Skeletal muscle tissue (tissue), 4 donors: ENCODE results near the gene CTNND1. TPM values are rescaled to one million over a fixed set of nuclear protein-coding genes. Genes with fewer than 3 reads are reported as not detected.

Source experiments
- H3K27ac ChIP-seq: one replicate; pipeline ENCODE4 v1.7.0; 2013; ENCODE audit warnings: mild to moderate bottlenecking, low read depth, low read length, inconsistent platforms
- H3K27me3 ChIP-seq, 3 donors: one replicate each; pipeline ENCODE4 v1.7.0; 2013; ENCODE audit warnings: low read length in 3 of 3; ENCODE audit not compliant: control insufficient read depth in 3 of 3, insufficient read depth in 3 of 3
- H3K36me3 ChIP-seq, 3 donors: one replicate each; pipeline ENCODE4 v1.7.0; 2013; ENCODE audit warnings: low read length in 3 of 3; ENCODE audit not compliant: control insufficient read depth in 3 of 3, insufficient read depth in 3 of 3
- H3K4me1 ChIP-seq, 3 donors: one replicate each; pipeline ENCODE4 v1.7.0; 2013; ENCODE audit warnings: low read length in 3 of 3, mild to moderate bottlenecking in 3 of 3; ENCODE audit not compliant: control insufficient read depth in 3 of 3, insufficient read depth in 3 of 3
- H3K4me3 ChIP-seq, 3 donors: one replicate each; pipeline ENCODE4 v1.7.0; 2013; ENCODE audit warnings: low read length in 3 of 3
- H3K9ac ChIP-seq, 3 donors: one replicate each; pipeline ENCODE4 v1.7.0; 2013; ENCODE audit warnings: low read length in 3 of 3, mild to moderate bottlenecking in 3 of 3, moderate library complexity in 2 of 3, low read depth in 1 of 3
- H3K9me3 ChIP-seq, 3 donors: one replicate each; pipeline ENCODE4 v1.7.0; 2013; ENCODE audit warnings: low read length in 3 of 3; ENCODE audit not compliant: control insufficient read depth in 3 of 3
- total RNA-seq: library from RNA; depleted of rRNA; stranded (reverse); fragments of >200 nt; gene quantifications from one replicate; pipeline ENCODE4 v1.2.3, GENCODE V29; 2014
- donor health status: Osteomylitis.

The CTNND1 gene
- total RNA-seq, 1 donor from 2014 or later, result 121 TPM

DNA sequence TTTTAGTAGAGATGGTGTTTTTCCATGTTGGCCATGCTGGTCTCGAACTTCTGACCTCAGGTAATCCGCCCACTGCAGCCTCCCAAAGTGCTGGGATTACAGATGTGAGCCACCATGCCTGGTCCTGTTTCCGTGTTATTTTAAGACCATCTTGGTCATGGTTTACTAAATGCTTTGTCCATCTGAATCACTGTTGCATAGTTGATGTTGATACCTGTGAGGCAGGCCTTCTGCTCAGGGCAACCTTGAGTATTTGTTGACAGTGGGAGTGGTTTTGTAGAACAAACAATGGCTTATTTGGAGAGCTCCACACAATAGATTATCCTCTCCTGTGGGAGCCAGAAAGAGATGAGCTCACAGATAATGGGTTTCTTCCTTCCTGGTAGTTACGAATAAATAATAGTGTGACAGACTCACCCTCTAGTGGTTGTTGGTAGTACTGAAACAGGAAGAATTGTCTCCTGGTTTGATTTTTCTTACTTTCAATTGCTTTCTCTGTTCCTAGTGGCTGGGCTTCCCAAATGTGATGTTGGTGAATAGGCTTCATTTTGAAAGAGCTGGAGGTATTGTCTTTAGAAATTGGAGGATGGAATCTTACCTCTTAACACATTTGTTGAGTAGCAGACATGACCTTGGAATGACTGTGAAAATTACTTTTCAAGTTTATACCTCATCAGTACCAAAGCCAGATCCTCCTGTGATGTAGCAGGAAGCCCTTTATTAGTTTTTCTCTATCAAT lies 39.0 kb downstream of the CTNND1 start:
- Histone ChIP-seq H3K4me3 (no peak overlapping the region), H3K9ac (no peak overlapping the region), H3K27me3 (no peaks in the 10 kb centered on the region), H3K27ac (peak overlapping the region; percentile 34), H3K9me3 (no peaks in the 10 kb centered on the region), H3K4me1 (peaks cover 24 to 25% (median 25%) of the 10 kb centered on the region in 3 donors), H3K36me3 (peaks cover 26 to 52% (median 44%) of the 10 kb centered on the region in 3 donors)

DNA sequence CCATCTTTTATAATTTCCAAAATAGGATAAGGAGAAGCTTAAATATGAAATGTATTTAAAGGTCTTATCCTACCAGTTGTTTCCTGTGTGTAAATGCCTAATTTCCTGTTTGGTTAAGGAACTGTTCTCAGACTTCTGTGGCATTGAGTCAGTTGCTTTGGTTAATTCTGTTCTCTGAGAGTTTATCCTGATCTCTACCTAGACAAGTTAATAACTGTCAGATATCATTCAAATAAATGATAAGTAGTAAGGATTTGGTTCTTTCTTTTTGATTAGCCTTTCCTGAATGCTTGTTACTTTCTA lies 39.5 kb downstream of the CTNND1 start:
- H3K4me3 ChIP-seq, result no peak overlapping the region
- H3K27ac ChIP-seq, result no peak overlapping the region
- H3K36me3 ChIP-seq, result peaks cover 26 to 53% (median 45%) of the 10 kb centered on the region in 3 donors
- H3K4me1 ChIP-seq, result peaks cover 28 to 30% (median 29%) of the 10 kb centered on the region in 3 donors
- H3K27me3 ChIP-seq, result no peaks in the 10 kb centered on the region
- no peak overlapping the region for H3K9ac ChIP-seq
- no peaks in the 10 kb centered on the region for H3K9me3 ChIP-seq

- Histone ChIP-seq H3K9ac (no peak overlapping the region), H3K27me3 (no peaks in the 10 kb centered on the region), H3K4me1 (peaks cover 28 to 34% (median 31%) of the 10 kb centered on the region in 3 donors)
Measured at GRCh38 chr11:57802411-57802810, 40.8 kb downstream of the CTNND1 start.

DNA sequence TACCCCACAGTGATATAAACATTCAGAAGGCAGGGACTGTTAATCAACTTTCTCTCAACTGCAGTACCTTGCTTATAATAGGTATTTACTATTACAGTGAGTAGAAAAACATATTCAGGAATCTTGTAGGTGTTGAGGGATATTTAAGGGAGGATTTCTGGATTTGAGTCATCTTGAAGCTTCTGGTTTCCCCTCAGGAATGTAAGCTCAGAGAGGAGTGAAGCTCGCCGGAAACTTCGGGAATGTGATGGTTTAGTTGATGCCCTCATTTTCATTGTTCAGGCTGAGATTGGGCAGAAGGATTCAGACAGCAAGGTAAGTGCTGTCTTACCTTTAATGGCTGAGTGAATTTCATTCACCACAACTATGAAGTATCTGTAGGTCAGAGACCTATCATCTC lies 42.9 kb downstream of the CTNND1 start:
- Histone ChIP-seq H3K4me3 (no peak overlapping the region), H3K9me3 (no peaks in the 10 kb centered on the region), H3K27me3 (no peaks in the 10 kb centered on the region), H3K36me3 (peaks cover 40 to 69% (median 66%) of the 10 kb centered on the region in 3 donors), H3K27ac (no peak overlapping the region), H3K4me1 (peaks cover 19 to 22% (median 20%) of the 10 kb centered on the region in 3 donors), H3K9ac (no peak overlapping the region)

More at GRCh38 chr11:57802411-57802810, 40.8 kb downstream of the CTNND1 start:
- no peaks in the 10 kb centered on the region for H3K9me3 ChIP-seq
- H3K4me3 ChIP-seq, result no peak overlapping the region
- peaks cover 28 to 54% (median 48%) of the 10 kb centered on the region in 3 donors for H3K36me3 ChIP-seq
- H3K27ac ChIP-seq, result no peak overlapping the region

DNA sequence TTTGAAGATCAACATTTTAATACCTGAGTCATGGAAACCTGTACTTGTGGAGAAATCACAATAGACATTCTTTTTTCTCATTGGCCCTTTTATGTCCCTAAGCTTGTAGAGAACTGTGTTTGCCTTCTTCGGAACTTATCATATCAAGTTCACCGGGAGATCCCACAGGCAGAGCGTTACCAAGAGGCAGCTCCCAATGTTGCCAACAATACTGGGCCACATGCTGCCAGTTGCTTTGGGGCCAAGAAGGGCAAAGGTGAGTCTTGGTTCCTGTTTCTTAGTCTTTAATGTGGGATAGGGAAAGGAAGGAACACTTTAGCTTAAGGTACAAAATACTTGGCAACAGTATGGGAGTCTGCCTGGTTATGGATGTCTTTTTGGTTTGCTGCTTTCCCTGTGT lies 44.2 kb downstream of the CTNND1 start:
- Histone ChIP-seq H3K27ac (no peak overlapping the region), H3K9ac (no peak overlapping the region), H3K4me3 (no peak overlapping the region), H3K27me3 (no peaks in the 10 kb centered on the region), H3K36me3 (peaks cover 46 to 79% (median 78%) of the 10 kb centered on the region in 3 donors), H3K9me3 (no peaks in the 10 kb centered on the region), H3K4me1 (peaks cover 13 to 17% (median 14%) of the 10 kb centered on the region in 3 donors)

DNA sequence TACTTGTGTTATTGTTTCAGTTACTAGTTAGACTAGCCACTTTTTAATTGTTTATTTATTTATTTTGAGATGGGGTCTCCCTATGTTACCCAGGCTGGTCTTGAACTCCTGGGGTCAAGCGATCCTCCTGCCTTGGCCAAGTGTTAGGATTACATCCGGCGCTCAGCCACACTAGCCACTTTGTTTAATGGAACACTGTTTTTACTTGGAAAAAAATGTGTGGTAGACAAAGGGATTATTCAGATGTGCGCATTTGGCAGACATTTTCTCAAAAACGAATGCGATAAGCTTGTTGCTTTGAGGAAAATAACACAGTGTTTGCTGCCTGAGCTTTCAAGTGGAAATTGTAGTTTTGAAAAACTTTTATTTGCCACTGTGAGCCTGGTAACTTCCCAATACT lies 51.0 kb downstream of the CTNND1 start:
- Histone ChIP-seq H3K9ac (no peak overlapping the region), H3K27me3 (no peaks in the 10 kb centered on the region), H3K4me1 (no peaks in the 10 kb centered on the region), H3K4me3 (no peak overlapping the region), H3K36me3 (peaks cover 67 to 95% (median 90%) of the 10 kb centered on the region in 3 donors), H3K9me3 (no peaks in the 10 kb centered on the region), H3K27ac (no peak overlapping the region)

DNA sequence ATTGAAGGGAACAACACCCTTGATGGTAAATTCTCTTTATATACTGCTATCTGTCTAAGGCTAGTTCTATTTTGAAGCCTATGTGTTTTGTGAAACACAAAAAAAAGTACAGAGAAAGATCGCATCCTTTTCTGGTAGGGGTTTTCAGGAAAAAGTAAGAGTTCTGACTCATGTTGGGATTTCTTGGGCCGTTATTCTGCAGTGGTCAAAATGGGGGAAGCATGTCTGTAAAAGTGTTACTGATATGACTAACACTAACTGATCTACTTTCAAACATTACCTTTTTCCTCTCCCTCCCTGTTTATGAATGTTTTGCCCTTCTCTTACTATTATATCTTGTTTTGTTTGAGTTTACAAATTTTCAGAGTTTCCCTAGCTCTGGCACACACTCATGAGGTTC lies 53.9 kb downstream of the CTNND1 start:
- Histone ChIP-seq H3K36me3 (peaks cover 48 to 69% (median 69%) of the 10 kb centered on the region in 3 donors), H3K4me1 (no peaks in the 10 kb centered on the region), H3K9me3 (no peaks in the 10 kb centered on the region), H3K9ac (no peak overlapping the region), H3K27ac (no peak overlapping the region), H3K4me3 (no peak overlapping the region), H3K27me3 (no peaks in the 10 kb centered on the region)

DNA sequence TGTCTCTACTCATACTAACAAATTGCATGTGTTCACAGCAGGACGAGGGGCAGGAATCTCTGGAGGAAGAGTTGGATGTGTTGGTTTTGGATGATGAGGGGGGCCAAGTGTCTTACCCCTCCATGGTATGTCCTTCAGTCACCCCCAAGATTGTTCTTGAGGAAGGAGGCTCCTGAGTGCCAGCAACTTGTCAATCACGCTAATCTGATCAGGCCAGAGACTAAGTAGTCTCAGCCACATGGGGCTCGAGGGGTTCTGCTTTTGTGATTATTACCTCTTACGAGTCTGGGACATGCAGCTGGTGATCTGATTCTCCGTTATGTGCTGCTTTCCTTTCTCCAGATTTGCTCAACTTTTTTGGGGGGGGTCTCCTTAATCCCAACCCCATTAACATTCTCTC lies 54.3 kb downstream of the CTNND1 start:
- H3K36me3 ChIP-seq, result peaks cover 46 to 66% (median 65%) of the 10 kb centered on the region in 3 donors

DNA sequence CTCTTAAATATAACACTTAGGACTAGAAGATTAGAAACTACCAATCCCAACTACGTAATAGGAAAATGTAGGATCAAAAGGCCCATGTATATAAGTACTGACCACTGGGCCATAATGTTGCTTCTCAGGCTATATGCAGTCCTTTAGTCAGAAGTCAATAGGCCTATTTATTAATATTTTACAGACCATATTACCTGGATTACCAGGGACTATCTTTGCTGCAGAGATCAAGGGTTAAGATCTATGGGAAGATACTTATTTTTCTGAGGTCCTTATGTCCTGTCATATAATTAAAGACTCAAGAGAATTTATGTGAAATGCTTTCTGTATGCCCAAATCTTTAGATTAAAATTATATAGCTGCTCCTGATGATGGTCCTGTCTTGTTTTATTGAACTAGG lies 57.2 kb downstream of the CTNND1 start:
- Histone ChIP-seq H3K9ac (no peak overlapping the region), H3K9me3 (no peaks in the 10 kb centered on the region), H3K4me1 (no peaks in the 10 kb centered on the region), H3K4me3 (no peak overlapping the region), H3K27me3 (no peaks in the 10 kb centered on the region), H3K36me3 (peaks cover 31 to 39% (median 38%) of the 10 kb centered on the region in 3 donors), H3K27ac (no peak overlapping the region)

More for the DNA sequence above, 54.3 kb downstream of the CTNND1 start:
- no peak overlapping the region for H3K27ac ChIP-seq
- no peak overlapping the region for H3K4me3 ChIP-seq
- H3K4me1 ChIP-seq, result no peaks in the 10 kb centered on the region
- H3K9me3 ChIP-seq, result no peaks in the 10 kb centered on the region
- H3K27me3 ChIP-seq, result no peaks in the 10 kb centered on the region
- no peak overlapping the region for H3K9ac ChIP-seq

DNA sequence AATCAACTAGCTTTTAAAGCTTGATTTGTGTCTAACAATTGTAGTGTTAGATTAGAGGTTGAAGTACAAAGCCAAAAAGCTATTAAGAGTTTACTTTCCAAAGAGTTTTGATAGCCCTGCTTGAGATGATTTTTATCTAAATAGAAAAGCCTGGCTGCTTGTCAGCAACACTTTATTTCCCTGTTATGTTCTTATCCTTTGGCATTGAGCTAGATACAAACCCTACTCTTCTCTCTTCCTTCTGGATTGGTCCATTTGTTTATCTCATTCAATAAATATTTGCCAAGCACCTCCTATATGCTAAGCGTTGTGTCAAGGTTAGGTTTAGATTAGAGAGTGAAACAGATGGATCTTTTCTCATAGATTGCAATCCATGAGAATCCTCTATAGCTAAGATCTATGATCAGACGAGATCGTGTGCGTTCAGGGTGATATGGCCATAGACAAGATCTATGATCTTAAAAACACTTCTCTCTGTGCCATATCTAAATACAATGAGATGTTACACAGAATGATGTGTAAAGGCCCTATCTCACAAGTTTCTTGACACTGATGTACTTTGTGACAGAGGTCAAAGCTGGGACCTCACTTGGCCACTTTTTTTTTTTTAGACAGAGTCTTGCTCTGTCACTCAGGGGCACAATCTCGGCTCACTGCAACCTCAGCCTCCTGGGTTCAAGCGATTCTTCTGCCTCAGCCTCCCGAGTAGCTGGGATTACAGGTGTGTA lies 57.8 kb downstream of the CTNND1 start:
- Histone ChIP-seq H3K9ac (no peak overlapping the region), H3K9me3 (no peaks in the 10 kb centered on the region), H3K27me3 (no peaks in the 10 kb centered on the region), H3K36me3 (peaks cover 27 to 34% (median 32%) of the 10 kb centered on the region in 3 donors), H3K27ac (no peak overlapping the region), H3K4me3 (no peak overlapping the region), H3K4me1 (no peaks in the 10 kb centered on the region)
